ENCODE measurements around the gene FDXR.
A peak's percentile ranks its signal among the peaks of the same experiment; 100 is the strongest.

Gene FDXR

GRCh38 chr17:74839990-74840852 lies 32.6 kb downstream of the FDXR start:
- H3K4me3 ChIP-seq (ENCODE audit: low read length), result no peak overlapping the region
- DNase-seq (ENCODE audit: low read depth), result no peak
- no peak for TF ChIP-seq CTCF (IDR thresholded peaks at IDR 0.05; ENCODE audit: insufficient read depth, low read depth, low read length, missing control alignments)

- TF ChIP-seq CTCF (IDR thresholded peaks at IDR 0.05; ENCODE audit: insufficient read depth, low read depth, low read length, missing control alignments), result no peak
- DNase-seq (ENCODE audit: low read depth), result no peak
- H3K4me3 ChIP-seq (ENCODE audit: low read length), result no peak overlapping the region
Observed at GRCh38 chr17:74838274-74838673, 34.5 kb downstream of the FDXR start.

- TF ChIP-seq CTCF (IDR thresholded peaks at IDR 0.05; ENCODE audit: insufficient read depth, low read depth, low read length, missing control alignments), result no peak
Observed at GRCh38 chr17:74836691-74837467, 35.9 kb downstream of the FDXR start.

GRCh38 chr17:74836191-74836590 lies 36.6 kb downstream of the FDXR start:
- no peak for TF ChIP-seq CTCF (IDR thresholded peaks at IDR 0.05; ENCODE audit: insufficient read depth, low read depth, low read length, missing control alignments)
- no peak for DNase-seq (ENCODE audit: low read depth)
- no peak overlapping the region for H3K4me3 ChIP-seq (ENCODE audit: low read length)

More at GRCh38 chr17:74836691-74837467, 35.9 kb downstream of the FDXR start:
- H3K4me3 ChIP-seq (ENCODE audit: low read length), result no peak overlapping the region
- no peak for DNase-seq (ENCODE audit: low read depth)

GRCh38 chr17:74833501-74834377 lies 39.1 kb downstream of the FDXR start:
- no peak overlapping the region for H3K4me3 ChIP-seq (ENCODE audit: low read length)
- DNase-seq (ENCODE audit: low read depth), result peak; percentile 19
- no peak for TF ChIP-seq CTCF (IDR thresholded peaks at IDR 0.05; ENCODE audit: insufficient read depth, low read depth, low read length, missing control alignments)

- no peak overlapping the region for H3K4me3 ChIP-seq (ENCODE audit: low read length)
- no peak for TF ChIP-seq CTCF (IDR thresholded peaks at IDR 0.05; ENCODE audit: insufficient read depth, low read depth, low read length, missing control alignments)
- no peak for DNase-seq (ENCODE audit: low read depth)
Observed at GRCh38 chr17:74832421-74832820, 40.4 kb downstream of the FDXR start.
